Thyroid gland (tissue), 4 donors: Measurements from ENCODE around the gene KLF5.

ENCODE experiments used
- POLR2A ChIP-seq, 2 donors: fragments of 450-650 bp; IDR thresholded peaks; one replicate each; pipeline ENCODE4 v1.6.1; 2017; ENCODE audit warnings: antibody characterized with exemption in 2 of 2, mild to moderate bottlenecking in 2 of 2, moderate library complexity in 1 of 2
- TF ChIP-seq, protein P1 (sequence below), 6 experiments: fragments of 200-600 bp in 3 of 6; fragments of 450-650 bp in 3 of 6; sonication (generic) in 3 of 6; IDR thresholded peaks; one replicate each; pipeline ENCODE4 v1.5.1; 2016 to 2019; ENCODE audit warnings: antibody characterized with exemption in 6 of 6, mild to moderate bottlenecking in 2 of 6, inconsistent platforms in 1 of 6, moderate library complexity in 1 of 6

DNA sequence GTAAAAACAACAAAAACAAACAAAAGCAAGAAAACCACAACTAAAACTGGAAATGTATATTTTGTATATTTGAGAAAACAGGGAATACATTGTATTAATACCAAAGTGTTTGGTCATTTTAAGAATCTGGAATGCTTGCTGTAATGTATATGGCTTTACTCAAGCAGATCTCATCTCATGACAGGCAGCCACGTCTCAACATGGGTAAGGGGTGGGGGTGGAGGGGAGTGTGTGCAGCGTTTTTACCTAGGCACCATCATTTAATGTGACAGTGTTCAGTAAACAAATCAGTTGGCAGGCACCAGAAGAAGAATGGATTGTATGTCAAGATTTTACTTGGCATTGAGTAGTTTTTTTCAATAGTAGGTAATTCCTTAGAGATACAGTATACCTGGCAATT lies 17.1 kb downstream of the KLF5 start:
- no peak for TF ChIP-seq POLR2A (IDR thresholded peaks at IDR 0.05)
- TF ChIP-seq, protein P1, sequence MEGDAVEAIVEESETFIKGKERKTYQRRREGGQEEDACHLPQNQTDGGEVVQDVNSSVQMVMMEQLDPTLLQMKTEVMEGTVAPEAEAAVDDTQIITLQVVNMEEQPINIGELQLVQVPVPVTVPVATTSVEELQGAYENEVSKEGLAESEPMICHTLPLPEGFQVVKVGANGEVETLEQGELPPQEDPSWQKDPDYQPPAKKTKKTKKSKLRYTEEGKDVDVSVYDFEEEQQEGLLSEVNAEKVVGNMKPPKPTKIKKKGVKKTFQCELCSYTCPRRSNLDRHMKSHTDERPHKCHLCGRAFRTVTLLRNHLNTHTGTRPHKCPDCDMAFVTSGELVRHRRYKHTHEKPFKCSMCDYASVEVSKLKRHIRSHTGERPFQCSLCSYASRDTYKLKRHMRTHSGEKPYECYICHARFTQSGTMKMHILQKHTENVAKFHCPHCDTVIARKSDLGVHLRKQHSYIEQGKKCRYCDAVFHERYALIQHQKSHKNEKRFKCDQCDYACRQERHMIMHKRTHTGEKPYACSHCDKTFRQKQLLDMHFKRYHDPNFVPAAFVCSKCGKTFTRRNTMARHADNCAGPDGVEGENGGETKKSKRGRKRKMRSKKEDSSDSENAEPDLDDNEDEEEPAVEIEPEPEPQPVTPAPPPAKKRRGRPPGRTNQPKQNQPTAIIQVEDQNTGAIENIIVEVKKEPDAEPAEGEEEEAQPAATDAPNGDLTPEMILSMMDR (IDR thresholded peaks at IDR 0.05), result no peak
